ENCODE measurements around the gene TRAF3IP1.

Gene TRAF3IP1

GRCh38 chr2:238286551-238286950, 33.8 kb upstream of the TRAF3IP1 start:
- H3K27me3 ChIP-seq (ENCODE audit: insufficient read depth, low read depth, severe bottlenecking): no peaks in the 10 kb centered on the region
- H3K9me3 ChIP-seq (ENCODE audit: severe bottlenecking): no peaks in the 10 kb centered on the region
- H3K36me3 ChIP-seq: no peaks in the 10 kb centered on the region
- no peak for DNase-seq
- TF ChIP-seq CTCF (IDR thresholded peaks at IDR 0.05; ENCODE audit: low read depth, low read length): no peak
- H3K27ac ChIP-seq: no peak overlapping the region
- no peak overlapping the region for H3K4me3 ChIP-seq (ENCODE audit: low read depth, low read length)

- H3K4me3 ChIP-seq (ENCODE audit: low read depth, low read length): no peak overlapping the region; the same call in 1 of the 2 replicates
- no peaks in the 10 kb centered on the region for H3K9me3 ChIP-seq (ENCODE audit: severe bottlenecking)
- no peaks in the 10 kb centered on the region for H3K27me3 ChIP-seq (ENCODE audit: insufficient read depth, low read depth, severe bottlenecking)
- no peak overlapping the region for H3K27ac ChIP-seq
- no peak for TF ChIP-seq CTCF (IDR thresholded peaks at IDR 0.05; ENCODE audit: low read depth, low read length)
- DNase-seq: no peak
- H3K36me3 ChIP-seq: no peaks in the 10 kb centered on the region
Observed at GRCh38 chr2:238286987-238287736, 33.2 kb upstream of the TRAF3IP1 start.

- peak; percentile 28; the same call in 1 of the 2 replicates for TF ChIP-seq CTCF (IDR thresholded peaks at IDR 0.05; ENCODE audit: low read depth, low read length)
- peak; percentile 42 for DNase-seq
- Histone ChIP-seq H3K27ac (peak within 1 kb of the TSS; percentile 69), H3K36me3 (no peaks in the 10 kb centered on the region), H3K27me3 (ENCODE audit: insufficient read depth, low read depth, severe bottlenecking) (no peaks in the 10 kb centered on the region), H3K4me3 (ENCODE audit: low read depth, low read length) (peak within 1 kb of the TSS; percentile 80), H3K9me3 (ENCODE audit: severe bottlenecking) (no peaks in the 10 kb centered on the region)
Observed at GRCh38 chr2:238287737-238288649, 32.3 kb upstream of the TRAF3IP1 start, which contains the start of gene PER2. PER2 (minus strand) TSS chr2:238288610; CDS start chr2:238277936, 10,674 bp downstream.

- H3K27ac ChIP-seq: peak overlapping the region; percentile 69
- H3K27me3 ChIP-seq (ENCODE audit: insufficient read depth, low read depth, severe bottlenecking): no peaks in the 10 kb centered on the region
- peak; percentile 40 for TF ChIP-seq CTCF (IDR thresholded peaks at IDR 0.05; ENCODE audit: low read depth, low read length)
- no peaks in the 10 kb centered on the region for H3K9me3 ChIP-seq (ENCODE audit: severe bottlenecking)
- peak overlapping the region; percentile 56 for H3K4me3 ChIP-seq (ENCODE audit: low read depth, low read length)
- peak; percentile 98 for DNase-seq
- no peaks in the 10 kb centered on the region for H3K36me3 ChIP-seq
Observed at GRCh38 chr2:238288650-238289573, 31.4 kb upstream of the TRAF3IP1 start.

- peak overlapping the region; percentile 56 for H3K4me3 ChIP-seq (ENCODE audit: low read depth, low read length)
- H3K9me3 ChIP-seq (ENCODE audit: severe bottlenecking): no peaks in the 10 kb centered on the region
- H3K27ac ChIP-seq: no peak overlapping the region
- no peaks in the 10 kb centered on the region for H3K27me3 ChIP-seq (ENCODE audit: insufficient read depth, low read depth, severe bottlenecking)
- TF ChIP-seq CTCF (IDR thresholded peaks at IDR 0.05; ENCODE audit: low read depth, low read length): no peak
- no peaks in the 10 kb centered on the region for H3K36me3 ChIP-seq
- DNase-seq: no peak
Observed at GRCh38 chr2:238289574-238289973, 30.7 kb upstream of the TRAF3IP1 start.

Measured in WERI-Rb-1 (cell line).